AG04450 (cell line): ENCODE results near the gene KRTAP4-7. TPM values are rescaled to one million over a fixed set of nuclear protein-coding genes. Genes with fewer than 3 reads are reported as not detected.
"Not testable (repeated sequence)": the region's sequence is repeated elsewhere in the genome, so short reads cannot be mapped to it uniquely, and the experiment has no call there.

Source experiments
- CTCF ChIA-PET: fragments of 300-600, 350-600 bp; formaldehyde crosslinking; extraction: SDS; loops from one replicate; lab custom pipeline; 2022; ENCODE audit warnings: antibody characterized with exemption, inconsistent platforms; lab: Charles Lee
- POLR2A ChIA-PET: fragments of 350-600 bp; formaldehyde crosslinking; extraction: SDS; loops from one replicate; lab custom pipeline; 2021; ENCODE audit warnings: antibody characterized with exemption, inconsistent platforms; lab: Yijun Ruan, JAX
- DNase-seq: peaks from one replicate; pipeline ENCODE4 v3.0.0-alpha.2; 2011; ENCODE audit warnings: low read depth, low spot score
- H3K27ac ChIP-seq: one replicate; pipeline ENCODE4 v1.5.1; 2012; ENCODE audit warnings: low read depth, low read length, control low read depth
- H3K27me3 ChIP-seq: one replicate; pipeline ENCODE4 v1.6.0; 2012; ENCODE audit warnings: low read length; ENCODE audit not compliant: control insufficient read depth, insufficient read depth
- H3K4me3 ChIP-seq: 2 replicates; pipeline ENCODE4 v1.5.1; 2011; ENCODE audit warnings: mild to moderate bottlenecking, low read depth, low read length, control low read depth
- H3K9me3 ChIP-seq: 2 replicates; pipeline ENCODE4 v1.5.1; 2012; ENCODE audit warnings: low read length; ENCODE audit not compliant: control insufficient read depth, insufficient read depth
- CTCF ChIP-seq: IDR thresholded peaks from 2 replicates; pipeline ENCODE4 v1.5.1; 2011; ENCODE audit warnings: low read depth, low read length, control low read depth, inconsistent platforms
- polyA plus RNA-seq: library from polyadenylated mRNA; depleted of rRNA; stranded (reverse); fragments of >200 nt; gene quantifications from 2 replicates; pipeline ENCODE4 v1.2.3, GENCODE V29; 2011

The KRTAP4-7 gene
- polyA plus RNA-seq, 1 experiment, result not detected

GRCh38 chr17:41096055-41096454, 12.1 kb downstream of the KRTAP4-7 start:
- TF ChIP-seq CTCF, result no peak
- DNase-seq, result no peak
- POLR2A ChIA-PET, result no interaction called here
- Histone ChIP-seq H3K27ac (no peak overlapping the region), H3K9me3 (no peaks in the 10 kb centered on the region), H3K4me3 (no peak overlapping the region), H3K27me3 (no peaks in the 10 kb centered on the region)
- CTCF ChIA-PET, result no interaction called here

- CTCF ChIA-PET, result no interaction called here
- no peak for TF ChIP-seq CTCF
- POLR2A ChIA-PET, result no interaction called here
- Histone ChIP-seq H3K27ac (no peak within 1 kb of the TSS), H3K9me3 (no peaks in the 10 kb centered on the region), H3K27me3 (no peaks in the 10 kb centered on the region), H3K4me3 (no peak within 1 kb of the TSS)
- DNase-seq, result no peak
Measured at GRCh38 chr17:41098042-41098441, 14.1 kb downstream of the KRTAP4-7 start, which contains the start of gene KRTAP4-8. Gene KRTAP4-8 (minus strand): TSS chr17:41098142. CDS start chr17:41098084, 58 bp downstream.

GRCh38 chr17:41098481-41098880, 14.5 kb downstream of the KRTAP4-7 start:
- no peak for TF ChIP-seq CTCF
- ChIA-PET CTCF (no interaction called here), POLR2A (no interaction called here)
- no peaks in the 10 kb centered on the region for H3K27me3 ChIP-seq
- no peak overlapping the region for H3K27ac ChIP-seq
- no peaks in the 10 kb centered on the region for H3K9me3 ChIP-seq
- H3K4me3 ChIP-seq, result no peak overlapping the region
- DNase-seq, result no peak

GRCh38 chr17:41099682-41100480, 15.9 kb downstream of the KRTAP4-7 start:
- POLR2A ChIA-PET, H3K27ac ChIP-seq, H3K9me3 ChIP-seq, H3K4me3 ChIP-seq, H3K27me3 ChIP-seq, CTCF ChIA-PET: not testable (repeated sequence)
- peak; percentile 10 for DNase-seq

GRCh38 chr17:41101586-41102259, 17.8 kb downstream of the KRTAP4-7 start, which contains the start of gene KRTAP4-16:
Gene KRTAP4-16 (minus strand): TSS chr17:41102209. CDS start chr17:41102209, 0 bp downstream.
- Histone ChIP-seq H3K27ac (no peak within 1 kb of the TSS), H3K9me3 (no peaks in the 10 kb centered on the region), H3K4me3 (no peak within 1 kb of the TSS), H3K27me3 (no peaks in the 10 kb centered on the region)
- no peak for TF ChIP-seq CTCF
- DNase-seq, result no peak
- CTCF ChIA-PET, result interaction anchor here (0.6 kb wide), 1 partner anchor 127 kb away, joined by 4 read pairs; no protein-coding TSS in a partner anchor
- POLR2A ChIA-PET, result no interaction called here
